Neural cell (in vitro differentiated cells): ENCODE data around the gene DNAJB11. TPM values are rescaled to one million over a fixed set of nuclear protein-coding genes. Genes with fewer than 3 reads are reported as not detected.

ENCODE experiments used
- H2AFZ ChIP-seq: fragments of 200-600, 300-800 bp; sonication (generic), shearing (Covaris generic); 2 replicates; pipeline ENCODE4 v1.6.0; 2014; ENCODE audit warnings: low read depth, mild to moderate bottlenecking, antibody characterized with exemption, low read length, moderate library complexity
- H3F3A ChIP-seq: fragments of 200-600 bp; shearing (Covaris generic); 2 replicates; pipeline ENCODE4 v1.6.1; 2016; ENCODE audit warnings: mild to moderate bottlenecking, moderate library complexity, mixed read lengths, antibody characterized with exemption, low read length; ENCODE audit not compliant: insufficient read depth, poor library complexity, severe bottlenecking
- H3K27ac ChIP-seq: fragments of 200-600, 300-800 bp; sonication (generic), shearing (Covaris generic); 2 replicates; pipeline ENCODE4 v1.5.1; 2014; ENCODE audit warnings: mild to moderate bottlenecking, low read length, moderate library complexity
- H3K27me3 ChIP-seq: fragments of 300-800, 200-600 bp; sonication (generic), shearing (Covaris generic); 2 replicates; pipeline ENCODE4 v1.6.0; 2014; ENCODE audit warnings: mild to moderate bottlenecking, low read depth, low read length, moderate library complexity; ENCODE audit not compliant: insufficient read depth
- H3K36me3 ChIP-seq: fragments of 300-800, 200-600 bp; sonication (generic), shearing (Covaris generic); 2 replicates; pipeline ENCODE4 v1.5.1; 2014; ENCODE audit warnings: mild to moderate bottlenecking, antibody characterized with exemption, low read length, moderate library complexity; ENCODE audit not compliant: insufficient read depth
- H3K4me2 ChIP-seq: fragments of 300-800, 200-600 bp; sonication (generic), shearing (Covaris generic); 2 replicates; pipeline ENCODE4 v1.6.0; 2014; ENCODE audit warnings: mild to moderate bottlenecking, low read length
- H3K4me3 ChIP-seq: fragments of 300-800, 200-600 bp; sonication (generic), shearing (Covaris generic); 2 replicates; pipeline ENCODE4 v1.5.1; 2014; ENCODE audit warnings: mild to moderate bottlenecking, low read length, moderate library complexity
- H3K79me2 ChIP-seq: fragments of 200-600 bp; shearing (Covaris generic); replicated peaks from 2 replicates; pipeline ENCODE4 v1.6.0; 2014; ENCODE audit warnings: mild to moderate bottlenecking, low read length, moderate library complexity; ENCODE audit not compliant: insufficient read depth
- H3K9ac ChIP-seq: fragments of 300-800, 200-600 bp; sonication (generic), shearing (Covaris generic); 2 replicates; pipeline ENCODE4 v1.6.1; 2016; ENCODE audit warnings: mild to moderate bottlenecking, low read length, mixed read lengths
- H3K9me2 ChIP-seq: fragments of 200-600 bp; shearing (Covaris generic); 2 replicates; pipeline ENCODE4 v1.6.1; 2016; ENCODE audit warnings: mild to moderate bottlenecking, low read length, mixed read lengths; ENCODE audit not compliant: insufficient read depth
- H3K9me3 ChIP-seq: fragments of 200-600, 300-800 bp; sonication (generic), shearing (Covaris generic); 2 replicates; pipeline ENCODE4 v1.6.1; 2016; ENCODE audit warnings: mild to moderate bottlenecking, mixed run types, low read length, moderate library complexity, mixed read lengths
- H4K20me1 ChIP-seq: fragments of 200-600 bp; shearing (Covaris generic); 2 replicates; pipeline ENCODE4 v1.6.1; 2016; ENCODE audit warnings: mild to moderate bottlenecking, mixed run types; ENCODE audit not compliant: insufficient read depth
- EP300 ChIP-seq: fragments of 450-650 bp; conservative IDR thresholded peaks from 2 replicates; pipeline ENCODE4 v1.6.1; 2014; ENCODE audit warnings: antibody characterized with exemption, mild to moderate bottlenecking, moderate library complexity; ENCODE audit not compliant: poor library complexity, severe bottlenecking
- EZH2 ChIP-seq: fragments of 200-600, 300-800 bp; shearing (Covaris generic), sonication (generic); IDR thresholded peaks from 2 replicates; pipeline ENCODE4 v1.6.1; 2014; ENCODE audit warnings: antibody characterized with exemption, low read length, borderline replicate concordance, mild to moderate bottlenecking; ENCODE audit not compliant: insufficient read depth, poor library complexity, severe bottlenecking
- MXI1 ChIP-seq: fragments of 450-650 bp; conservative IDR thresholded peaks from 2 replicates; pipeline ENCODE4 v1.6.1; 2014; ENCODE audit warnings: antibody characterized with exemption, mild to moderate bottlenecking; ENCODE audit not compliant: poor library complexity, severe bottlenecking
- POLR2AphosphoS5 ChIP-seq: IDR thresholded peaks from 2 replicates; pipeline ENCODE4 v1.6.1; 2012
- RAD21 ChIP-seq: fragments of 450-650 bp; conservative IDR thresholded peaks from 2 replicates; pipeline ENCODE4 v1.6.1; 2014; ENCODE audit warnings: antibody characterized with exemption, mild to moderate bottlenecking, moderate library complexity
- SMC3 ChIP-seq: fragments of 450-650 bp; conservative IDR thresholded peaks from 2 replicates; pipeline ENCODE4 v1.6.1; 2014; ENCODE audit warnings: antibody characterized with exemption, mild to moderate bottlenecking, moderate library complexity; ENCODE audit not compliant: poor library complexity
- TAF1 ChIP-seq: IDR thresholded peaks from 2 replicates; pipeline ENCODE4 v1.6.1; 2012; ENCODE audit warnings: low read depth
- polyA plus RNA-seq: library from polyadenylated mRNA; depleted of rRNA; stranded (reverse); fragments of >200 nt; gene quantifications from 2 replicates; pipeline ENCODE4 v1.2.3, GENCODE V29; 2014
- TF ChIP-seq, protein P1 (sequence below): fragments of 450-650 bp; IDR thresholded peaks from 2 replicates; pipeline ENCODE4 v1.5.1; 2014; ENCODE audit warnings: antibody characterized with exemption, mild to moderate bottlenecking, moderate library complexity; ENCODE audit not compliant: poor library complexity, severe bottlenecking
- TF ChIP-seq, protein P2 (sequence below): IDR thresholded peaks from 2 replicates; pipeline ENCODE4 v1.6.1; 2012; ENCODE audit warnings: borderline replicate concordance

The DNAJB11 gene
- polyA plus RNA-seq, 1 donor from 2014 or later, result 108 TPM

DNA sequence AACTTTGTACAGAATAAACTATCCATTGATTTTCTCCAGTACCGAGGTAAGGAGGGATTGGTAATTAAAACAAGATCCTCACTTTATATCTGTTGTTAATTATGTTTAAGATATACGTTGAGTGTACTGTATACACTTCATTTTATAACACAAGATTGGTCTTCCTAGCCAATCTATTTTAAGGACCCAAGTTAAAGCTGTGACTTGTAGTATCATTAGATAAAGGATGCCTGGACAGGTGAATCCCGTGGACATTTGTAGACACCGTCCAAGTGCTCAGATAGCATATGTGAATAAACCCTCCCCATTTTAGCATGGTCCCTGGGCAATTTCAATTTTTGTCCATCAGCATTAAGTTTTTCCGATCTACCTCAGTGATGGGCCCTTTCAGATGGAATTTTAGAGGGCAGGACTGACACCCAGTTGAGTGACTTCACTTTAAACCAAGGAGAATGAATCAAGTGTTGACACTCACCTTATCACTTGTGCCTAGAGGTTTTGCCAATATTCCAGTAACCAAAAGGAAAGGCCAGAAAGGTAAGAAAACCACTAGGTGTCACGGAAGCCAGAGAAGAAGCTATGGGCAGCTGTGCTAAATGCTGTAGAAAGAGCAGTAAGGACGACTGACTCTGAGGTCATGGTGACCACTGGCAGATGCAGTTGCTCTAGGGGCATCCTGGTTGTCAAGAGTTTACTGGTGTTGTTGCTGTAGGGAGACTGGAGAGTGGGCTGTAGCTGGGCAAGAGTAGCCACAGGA, 51.6 kb downstream of the DNAJB11 start:
- Histone ChIP-seq H4K20me1 (no peaks in the 10 kb centered on the region), H3K27me3 (no peaks in the 10 kb centered on the region), H3F3A (no peaks in the 10 kb centered on the region), H3K36me3 (no peaks in the 10 kb centered on the region), H3K9me3 (no peaks in the 10 kb centered on the region), H3K4me3 (no peak overlapping the region), H3K79me2 (no peaks in the 10 kb centered on the region), H3K9me2 (no peaks in the 10 kb centered on the region), H2AFZ (no peak overlapping the region), H3K27ac (no peak overlapping the region), H3K4me2 (no peak overlapping the region), H3K9ac (no peak overlapping the region)
- no peak for TF ChIP-seq RAD21
- TF ChIP-seq EZH2, result no peak
- TF ChIP-seq, protein P1, sequence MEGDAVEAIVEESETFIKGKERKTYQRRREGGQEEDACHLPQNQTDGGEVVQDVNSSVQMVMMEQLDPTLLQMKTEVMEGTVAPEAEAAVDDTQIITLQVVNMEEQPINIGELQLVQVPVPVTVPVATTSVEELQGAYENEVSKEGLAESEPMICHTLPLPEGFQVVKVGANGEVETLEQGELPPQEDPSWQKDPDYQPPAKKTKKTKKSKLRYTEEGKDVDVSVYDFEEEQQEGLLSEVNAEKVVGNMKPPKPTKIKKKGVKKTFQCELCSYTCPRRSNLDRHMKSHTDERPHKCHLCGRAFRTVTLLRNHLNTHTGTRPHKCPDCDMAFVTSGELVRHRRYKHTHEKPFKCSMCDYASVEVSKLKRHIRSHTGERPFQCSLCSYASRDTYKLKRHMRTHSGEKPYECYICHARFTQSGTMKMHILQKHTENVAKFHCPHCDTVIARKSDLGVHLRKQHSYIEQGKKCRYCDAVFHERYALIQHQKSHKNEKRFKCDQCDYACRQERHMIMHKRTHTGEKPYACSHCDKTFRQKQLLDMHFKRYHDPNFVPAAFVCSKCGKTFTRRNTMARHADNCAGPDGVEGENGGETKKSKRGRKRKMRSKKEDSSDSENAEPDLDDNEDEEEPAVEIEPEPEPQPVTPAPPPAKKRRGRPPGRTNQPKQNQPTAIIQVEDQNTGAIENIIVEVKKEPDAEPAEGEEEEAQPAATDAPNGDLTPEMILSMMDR, result no peak
- TF ChIP-seq TAF1, result no peak
- no peak for TF ChIP-seq POLR2AphosphoS5
- no peak for TF ChIP-seq SMC3
- TF ChIP-seq EP300, result no peak
- no peak for TF ChIP-seq MXI1
- TF ChIP-seq, protein P2, sequence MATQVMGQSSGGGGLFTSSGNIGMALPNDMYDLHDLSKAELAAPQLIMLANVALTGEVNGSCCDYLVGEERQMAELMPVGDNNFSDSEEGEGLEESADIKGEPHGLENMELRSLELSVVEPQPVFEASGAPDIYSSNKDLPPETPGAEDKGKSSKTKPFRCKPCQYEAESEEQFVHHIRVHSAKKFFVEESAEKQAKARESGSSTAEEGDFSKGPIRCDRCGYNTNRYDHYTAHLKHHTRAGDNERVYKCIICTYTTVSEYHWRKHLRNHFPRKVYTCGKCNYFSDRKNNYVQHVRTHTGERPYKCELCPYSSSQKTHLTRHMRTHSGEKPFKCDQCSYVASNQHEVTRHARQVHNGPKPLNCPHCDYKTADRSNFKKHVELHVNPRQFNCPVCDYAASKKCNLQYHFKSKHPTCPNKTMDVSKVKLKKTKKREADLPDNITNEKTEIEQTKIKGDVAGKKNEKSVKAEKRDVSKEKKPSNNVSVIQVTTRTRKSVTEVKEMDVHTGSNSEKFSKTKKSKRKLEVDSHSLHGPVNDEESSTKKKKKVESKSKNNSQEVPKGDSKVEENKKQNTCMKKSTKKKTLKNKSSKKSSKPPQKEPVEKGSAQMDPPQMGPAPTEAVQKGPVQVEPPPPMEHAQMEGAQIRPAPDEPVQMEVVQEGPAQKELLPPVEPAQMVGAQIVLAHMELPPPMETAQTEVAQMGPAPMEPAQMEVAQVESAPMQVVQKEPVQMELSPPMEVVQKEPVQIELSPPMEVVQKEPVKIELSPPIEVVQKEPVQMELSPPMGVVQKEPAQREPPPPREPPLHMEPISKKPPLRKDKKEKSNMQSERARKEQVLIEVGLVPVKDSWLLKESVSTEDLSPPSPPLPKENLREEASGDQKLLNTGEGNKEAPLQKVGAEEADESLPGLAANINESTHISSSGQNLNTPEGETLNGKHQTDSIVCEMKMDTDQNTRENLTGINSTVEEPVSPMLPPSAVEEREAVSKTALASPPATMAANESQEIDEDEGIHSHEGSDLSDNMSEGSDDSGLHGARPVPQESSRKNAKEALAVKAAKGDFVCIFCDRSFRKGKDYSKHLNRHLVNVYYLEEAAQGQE, result no peak

DNA sequence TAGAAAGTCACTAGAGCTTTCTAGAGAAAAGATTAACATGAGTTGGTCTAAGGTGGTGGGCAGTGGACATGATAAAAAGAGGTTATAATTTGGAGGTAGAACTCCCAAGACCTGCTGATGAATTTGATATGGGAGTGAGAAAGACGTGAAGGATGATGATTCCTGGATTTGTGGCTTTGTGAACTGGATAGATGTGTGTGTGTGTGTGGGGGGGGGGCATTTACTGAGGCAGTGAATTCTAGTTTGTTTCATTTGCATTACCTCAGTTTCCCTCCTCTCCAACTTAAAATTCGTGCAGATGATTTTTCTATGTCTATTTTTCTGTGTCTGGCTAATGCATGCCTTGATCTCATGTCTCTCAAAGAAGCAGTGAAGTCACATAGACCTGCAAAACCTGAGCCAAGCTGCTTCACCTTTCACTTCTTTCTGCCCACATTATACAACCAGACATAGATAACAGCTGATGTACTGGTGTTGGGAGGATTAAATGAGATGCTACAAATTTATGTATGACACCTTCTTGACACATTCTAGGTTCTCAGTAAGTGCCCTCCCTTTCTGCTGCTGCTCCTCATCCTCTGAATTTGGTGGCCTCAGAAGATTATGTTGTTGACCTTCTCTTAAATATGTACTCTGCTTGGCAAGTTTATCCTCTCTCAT, 52.3 kb downstream of the DNAJB11 start:
- H3K4me2 ChIP-seq, result no peak overlapping the region
- no peaks in the 10 kb centered on the region for H4K20me1 ChIP-seq
- no peaks in the 10 kb centered on the region for H3K9me3 ChIP-seq
- H3K27ac ChIP-seq, result no peak overlapping the region
- TF ChIP-seq, protein P1, result no peak
- TF ChIP-seq EZH2, result no peak
- no peak overlapping the region for H3K4me3 ChIP-seq
- no peak overlapping the region for H2AFZ ChIP-seq
- no peaks in the 10 kb centered on the region for H3K36me3 ChIP-seq
- H3F3A ChIP-seq, result no peaks in the 10 kb centered on the region
- H3K79me2 ChIP-seq, result no peaks in the 10 kb centered on the region
- H3K9ac ChIP-seq, result no peak overlapping the region
- H3K9me2 ChIP-seq, result no peaks in the 10 kb centered on the region
- H3K27me3 ChIP-seq, result no peaks in the 10 kb centered on the region
